ENCODE data around the gene LRTM1.

GRCh38 chr3:54906763-54907162 is 21.1 kb downstream of the LRTM1 start:
- TF ChIP-seq, protein P1, sequence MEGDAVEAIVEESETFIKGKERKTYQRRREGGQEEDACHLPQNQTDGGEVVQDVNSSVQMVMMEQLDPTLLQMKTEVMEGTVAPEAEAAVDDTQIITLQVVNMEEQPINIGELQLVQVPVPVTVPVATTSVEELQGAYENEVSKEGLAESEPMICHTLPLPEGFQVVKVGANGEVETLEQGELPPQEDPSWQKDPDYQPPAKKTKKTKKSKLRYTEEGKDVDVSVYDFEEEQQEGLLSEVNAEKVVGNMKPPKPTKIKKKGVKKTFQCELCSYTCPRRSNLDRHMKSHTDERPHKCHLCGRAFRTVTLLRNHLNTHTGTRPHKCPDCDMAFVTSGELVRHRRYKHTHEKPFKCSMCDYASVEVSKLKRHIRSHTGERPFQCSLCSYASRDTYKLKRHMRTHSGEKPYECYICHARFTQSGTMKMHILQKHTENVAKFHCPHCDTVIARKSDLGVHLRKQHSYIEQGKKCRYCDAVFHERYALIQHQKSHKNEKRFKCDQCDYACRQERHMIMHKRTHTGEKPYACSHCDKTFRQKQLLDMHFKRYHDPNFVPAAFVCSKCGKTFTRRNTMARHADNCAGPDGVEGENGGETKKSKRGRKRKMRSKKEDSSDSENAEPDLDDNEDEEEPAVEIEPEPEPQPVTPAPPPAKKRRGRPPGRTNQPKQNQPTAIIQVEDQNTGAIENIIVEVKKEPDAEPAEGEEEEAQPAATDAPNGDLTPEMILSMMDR (IDR thresholded peaks at IDR 0.05; ENCODE audit: low read length) = no peak
- no peak for TF ChIP-seq EZH2 (IDR thresholded peaks at IDR 0.05; ENCODE audit: borderline replicate concordance, low read length)
